ENCODE measurements around the gene CES2.
"Not testable (repeated sequence)": the region's sequence is repeated elsewhere in the genome, so short reads cannot be mapped to it uniquely, and the experiment has no call there.

CES2 gene

DNA sequence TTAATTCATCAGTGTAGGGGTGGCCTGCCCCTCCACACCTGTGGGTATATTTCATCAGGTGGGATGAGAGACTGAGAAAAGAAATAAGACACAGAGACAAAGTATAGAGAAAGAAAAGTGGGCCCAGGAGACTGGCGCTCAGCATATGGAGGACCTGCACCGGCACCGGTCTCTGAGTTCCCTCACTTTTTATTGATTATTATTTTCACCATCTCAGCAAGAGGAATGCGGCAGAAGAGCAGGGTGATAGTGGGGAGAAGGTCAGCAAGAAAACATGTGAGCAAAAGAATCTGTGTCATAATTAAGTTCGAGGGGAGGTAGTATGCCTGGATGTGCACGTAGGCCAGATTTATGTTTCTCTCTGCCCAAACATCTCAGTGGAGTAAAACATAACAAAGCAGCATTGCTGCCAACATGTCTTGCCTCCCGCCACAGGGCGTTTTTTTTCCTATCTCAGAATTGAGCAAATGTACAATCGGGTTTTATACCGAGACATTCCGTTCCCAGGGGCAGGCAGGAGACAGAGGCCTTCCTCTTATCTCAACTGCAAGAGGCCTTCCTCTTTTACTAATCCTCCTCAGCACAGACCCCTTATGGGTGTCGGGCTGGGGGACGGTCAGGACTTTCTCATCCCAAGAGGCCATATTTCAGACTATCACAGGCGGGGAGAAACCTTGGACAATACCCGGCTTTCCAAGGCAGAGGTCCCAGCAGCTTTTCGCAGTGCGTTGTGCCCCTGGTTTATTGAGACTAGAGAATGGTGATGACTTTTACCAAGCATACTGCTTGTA lies 20.2 kb downstream of the CES2 start:
- DNase-seq = not testable (repeated sequence)

DNA sequence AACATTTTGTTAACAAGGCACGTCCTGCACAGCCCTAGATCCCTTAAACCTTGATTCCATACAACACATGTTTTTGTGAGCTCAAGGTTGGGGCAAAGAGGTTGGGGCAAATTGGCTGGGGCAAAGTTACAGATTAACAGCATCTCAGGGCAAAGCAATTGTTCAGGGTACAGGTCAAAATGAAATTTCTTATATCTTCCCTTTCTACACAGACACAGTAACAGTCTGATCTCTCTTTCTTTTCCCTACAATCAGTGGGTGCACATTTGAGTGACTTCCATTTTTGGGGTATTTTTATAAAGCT lies 20.8 kb downstream of the CES2 start:
- DNase-seq = not testable (repeated sequence)

DNA sequence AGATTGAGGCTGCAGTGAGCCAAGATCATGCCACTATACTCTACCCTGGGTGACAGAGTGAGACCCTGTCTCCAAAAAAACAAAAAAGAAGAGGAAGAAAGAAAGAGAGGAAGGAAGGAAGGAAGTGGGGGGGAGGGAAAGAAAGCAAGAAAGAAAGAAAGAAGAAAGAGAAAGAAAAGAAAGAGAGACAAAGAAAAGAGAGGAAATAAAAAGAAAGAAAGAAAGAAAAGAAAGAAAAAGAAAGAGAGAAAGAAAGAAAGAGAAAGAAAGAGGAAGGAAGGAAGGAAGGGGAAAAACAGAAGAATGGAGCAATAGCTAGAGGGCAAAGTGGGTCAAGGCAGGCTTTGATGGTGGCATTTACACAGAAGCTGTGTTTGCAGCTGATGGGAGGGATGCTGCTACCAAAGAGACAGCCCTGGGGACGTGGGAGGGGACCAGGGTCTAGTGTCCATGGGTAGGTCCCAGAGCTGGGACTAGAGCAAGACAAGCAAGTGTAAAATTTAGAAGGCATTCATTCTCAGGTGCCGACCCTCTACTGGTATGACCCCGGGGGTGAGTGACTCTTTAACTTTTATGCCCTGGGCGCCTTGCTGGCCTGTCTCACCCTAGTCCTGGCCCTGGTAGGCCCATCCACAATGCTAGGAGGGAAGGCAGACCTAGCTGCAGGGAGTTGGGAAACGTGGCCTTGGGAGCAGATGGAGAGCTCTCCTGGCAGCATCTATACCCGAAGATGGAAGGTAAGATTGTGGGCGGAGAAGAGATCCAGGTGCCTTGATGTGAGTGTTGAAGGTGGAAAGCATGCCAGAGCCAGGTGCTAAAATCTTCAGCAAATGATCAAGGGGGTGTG lies 23.8 kb downstream of the CES2 start:
- DNase-seq = no peak

DNA sequence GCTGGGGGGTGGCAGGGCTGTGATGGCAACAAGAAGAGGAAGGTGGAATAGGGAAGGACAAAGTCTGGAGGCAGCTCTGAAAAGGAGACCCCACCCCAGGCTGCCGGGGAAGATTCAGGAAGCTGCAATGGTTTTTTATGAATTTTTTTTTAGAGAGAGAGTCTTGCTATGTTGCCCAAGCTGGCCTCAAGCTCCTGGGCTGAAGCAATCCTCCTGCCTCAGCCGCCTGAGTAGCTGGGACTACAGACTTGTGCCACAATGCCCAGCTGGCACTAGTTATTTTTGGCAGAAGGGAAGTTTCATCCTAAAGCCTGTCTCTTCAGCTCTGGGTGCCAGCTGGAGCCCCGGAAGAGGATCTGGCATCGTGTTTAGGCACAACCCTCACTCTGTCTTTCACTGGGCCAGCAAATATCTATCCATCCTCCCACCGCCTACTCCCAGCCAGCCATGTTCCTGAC lies 24.4 kb downstream of the CES2 start:
- DNase-seq = no peak

DNA sequence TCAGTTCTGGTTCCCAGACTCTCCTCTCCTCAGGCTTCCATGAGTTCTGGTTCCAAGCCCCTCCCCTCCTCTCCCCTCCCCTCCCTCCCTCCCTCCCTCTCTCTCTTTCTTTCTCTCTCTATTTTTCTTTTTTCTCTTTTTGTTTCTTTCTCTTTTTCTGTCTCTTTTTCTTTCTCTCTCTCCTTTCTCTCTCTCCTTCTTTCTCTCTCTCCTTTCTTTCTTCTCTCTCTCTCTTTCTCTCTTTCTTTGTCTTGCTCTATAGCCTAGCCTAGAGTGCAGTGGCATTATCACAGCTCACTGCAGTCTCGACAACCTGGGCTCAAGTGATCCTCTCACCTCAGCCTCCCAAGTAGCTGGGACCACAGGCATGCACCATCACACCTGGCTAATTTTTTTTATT lies 25.0 kb downstream of the CES2 start:
- DNase-seq = no peak

DNA sequence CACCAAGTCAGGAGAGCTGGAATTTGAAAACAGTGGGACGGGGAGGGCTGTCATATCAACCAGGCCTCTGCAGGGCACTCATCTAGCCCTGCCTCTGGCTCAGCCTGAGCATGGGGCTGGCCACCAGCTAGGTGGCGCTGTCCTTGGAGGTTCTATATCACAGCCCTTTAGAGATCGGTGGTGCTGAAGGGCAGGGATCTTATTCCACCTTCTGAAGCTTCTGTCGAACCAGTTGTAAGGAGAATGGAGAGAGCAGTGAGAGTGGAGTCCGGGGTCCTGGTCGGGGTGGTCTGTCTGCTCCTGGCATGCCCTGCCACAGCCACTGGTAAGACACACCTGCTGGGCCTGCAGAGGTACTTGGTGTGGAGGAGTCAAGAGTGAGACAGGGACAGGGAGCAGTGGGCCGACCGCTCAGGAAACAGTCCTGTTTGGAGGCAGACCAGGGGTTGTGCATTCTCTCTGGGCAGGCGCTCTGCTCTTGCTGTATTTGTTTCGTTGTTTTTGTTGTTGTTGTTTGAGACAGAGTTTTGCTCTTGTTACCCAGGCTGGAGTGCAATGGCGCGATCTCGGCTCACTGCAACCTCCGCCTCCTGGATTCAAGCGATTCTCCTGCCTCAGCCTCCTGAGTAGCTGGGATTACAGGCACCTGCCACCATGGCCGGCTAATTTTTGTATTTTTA lies 25.9 kb downstream of the CES2 start, which contains the start of gene CES3:
Gene CES3 (plus strand): TSS at position 202 of the 680 bp plus-strand sequence. CDS start 42 bp downstream, at position 244.
- DNase-seq = peak; percentile 12 to 72

DNA sequence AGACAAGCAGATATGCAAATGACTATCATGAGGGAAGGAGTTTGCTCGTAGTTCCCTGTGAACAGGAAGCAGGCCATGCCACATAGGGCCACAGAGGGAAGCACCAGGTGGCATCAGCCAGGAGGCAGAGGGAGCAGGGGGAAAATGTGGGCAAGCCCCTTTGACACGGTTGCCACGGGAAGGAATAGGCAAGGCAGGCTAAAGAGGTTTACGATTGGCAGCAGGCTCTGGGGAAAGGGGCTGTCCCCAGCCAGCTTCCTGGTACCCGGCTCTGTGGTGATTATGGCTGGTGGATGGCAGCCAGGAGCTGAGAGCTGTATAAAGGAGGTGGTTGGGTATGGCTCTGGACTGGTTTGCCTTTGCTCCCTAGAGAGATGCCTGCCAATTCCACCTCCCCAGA lies 26.6 kb downstream of the CES2 start:
- DNase-seq = no peak

DNA sequence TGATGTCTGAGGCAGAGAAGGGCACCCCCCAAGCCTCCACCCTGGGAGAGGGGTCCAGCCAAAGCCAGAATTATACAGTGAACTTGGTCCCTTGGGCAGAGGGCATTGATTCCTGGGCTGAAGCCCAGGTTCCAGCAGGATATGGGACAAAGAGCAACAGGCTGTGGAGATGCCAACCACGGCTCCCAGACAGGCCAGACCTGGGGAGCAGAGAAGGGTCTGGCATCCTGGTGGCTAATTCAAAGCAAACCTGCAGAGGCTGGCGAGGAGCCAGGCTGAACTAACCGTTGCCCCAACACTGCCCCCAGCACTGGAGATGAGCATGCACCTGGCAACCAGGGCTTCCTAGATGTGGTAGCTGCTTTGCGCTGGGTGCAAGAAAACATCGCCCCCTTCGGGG lies 28.7 kb downstream of the CES2 start:
- DNase-seq = no peak

DNA sequence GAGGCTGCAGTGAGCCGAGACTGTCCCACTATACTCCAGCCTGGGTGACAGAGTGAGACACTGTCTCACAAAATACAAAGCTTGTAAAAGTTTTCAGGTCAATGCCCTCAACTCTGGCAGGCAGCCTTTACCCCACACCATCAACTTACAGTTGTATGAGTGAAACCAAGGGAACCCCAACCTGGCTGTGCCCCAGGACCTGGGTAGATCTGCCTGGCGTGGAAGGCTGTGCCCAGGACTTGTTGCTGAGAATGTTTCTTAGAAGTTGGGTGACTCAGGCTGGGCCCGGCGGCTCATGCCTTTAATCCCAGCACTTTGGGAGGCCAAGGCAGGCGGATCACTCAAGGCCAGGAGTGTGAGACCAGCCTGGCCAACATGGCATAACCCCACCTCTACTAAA lies 33.5 kb downstream of the CES2 start:
- no peak for DNase-seq

DNA sequence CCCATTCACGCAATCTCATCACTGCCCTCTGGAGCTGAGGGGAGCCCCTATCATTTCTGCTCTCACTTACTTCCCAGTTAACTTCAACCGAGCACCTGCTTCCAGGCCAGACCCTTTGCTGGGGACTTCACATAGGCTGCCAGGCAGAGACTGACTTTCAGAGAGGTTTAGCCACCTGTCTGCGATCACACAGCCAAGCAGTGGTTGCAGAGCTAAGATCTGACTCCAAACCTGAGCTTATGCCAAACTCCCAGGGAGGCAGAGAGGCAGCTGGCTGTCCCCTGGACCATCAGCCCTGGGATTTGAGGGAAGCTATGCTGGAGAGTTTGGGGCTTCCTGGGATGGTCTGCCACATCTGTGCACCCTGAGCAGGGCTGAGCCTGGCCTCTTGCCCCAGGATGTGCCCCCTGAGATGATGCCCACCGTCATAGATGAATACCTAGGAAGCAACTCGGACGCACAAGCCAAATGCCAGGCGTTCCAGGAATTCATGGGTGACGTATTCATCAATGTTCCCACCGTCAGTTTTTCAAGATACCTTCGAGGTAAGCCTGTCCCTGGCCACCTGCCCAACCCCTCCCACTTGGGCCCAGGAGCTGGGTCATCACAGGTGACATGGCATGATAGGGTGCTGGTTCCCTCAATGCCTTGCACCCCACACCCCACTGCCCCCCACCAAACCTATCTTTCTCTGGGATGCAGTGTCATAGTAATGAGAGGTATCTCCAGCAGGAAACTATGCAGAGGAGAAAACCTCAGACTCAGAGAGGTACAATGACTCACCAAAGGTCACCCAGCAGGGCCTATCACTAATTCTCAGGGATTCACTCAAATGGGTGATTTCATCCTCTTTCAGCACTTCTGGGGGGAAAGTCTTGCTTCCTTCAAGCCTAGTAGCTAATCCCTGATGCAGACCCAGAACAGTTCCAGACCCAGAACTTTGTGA lies 35.7 kb downstream of the CES2 start:
- peak; percentile 15 to 40 for DNase-seq

DNA sequence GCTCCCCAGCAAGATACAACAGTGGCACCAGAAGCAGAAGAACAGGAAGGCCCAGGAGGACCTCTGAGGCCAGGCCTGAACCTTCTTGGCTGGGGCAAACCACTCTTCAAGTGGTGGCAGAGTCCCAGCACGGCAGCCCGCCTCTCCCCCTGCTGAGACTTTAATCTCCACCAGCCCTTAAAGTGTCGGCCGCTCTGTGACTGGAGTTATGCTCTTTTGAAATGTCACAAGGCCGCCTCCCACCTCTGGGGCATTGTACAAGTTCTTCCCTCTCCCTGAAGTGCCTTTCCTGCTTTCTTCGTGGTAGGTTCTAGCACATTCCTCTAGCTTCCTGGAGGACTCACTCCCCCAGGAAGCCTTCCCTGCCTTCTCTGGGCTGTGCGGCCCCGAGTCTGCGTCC lies 37.7 kb downstream of the CES2 start:
- no peak for DNase-seq

DNA sequence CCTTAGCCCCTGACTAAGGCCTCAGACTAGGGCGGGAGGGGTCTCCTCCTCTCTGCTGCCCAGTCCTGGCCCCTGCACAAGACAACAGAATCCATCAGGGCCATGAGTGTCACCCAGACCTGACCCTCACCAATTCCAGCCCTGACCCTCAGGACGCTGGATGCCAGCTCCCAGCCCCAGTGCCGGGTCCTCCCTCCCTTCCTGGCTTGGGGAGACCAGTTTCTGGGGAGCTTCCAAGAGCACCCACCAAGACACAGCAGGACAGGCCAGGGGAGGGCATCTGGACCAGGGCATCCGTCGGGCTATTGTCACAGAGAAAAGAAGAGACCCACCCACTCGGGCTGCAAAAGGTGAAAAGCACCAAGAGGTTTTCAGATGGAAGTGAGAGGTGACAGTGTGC lies 38.4 kb downstream of the CES2 start:
- DNase-seq = no peak

DNA sequence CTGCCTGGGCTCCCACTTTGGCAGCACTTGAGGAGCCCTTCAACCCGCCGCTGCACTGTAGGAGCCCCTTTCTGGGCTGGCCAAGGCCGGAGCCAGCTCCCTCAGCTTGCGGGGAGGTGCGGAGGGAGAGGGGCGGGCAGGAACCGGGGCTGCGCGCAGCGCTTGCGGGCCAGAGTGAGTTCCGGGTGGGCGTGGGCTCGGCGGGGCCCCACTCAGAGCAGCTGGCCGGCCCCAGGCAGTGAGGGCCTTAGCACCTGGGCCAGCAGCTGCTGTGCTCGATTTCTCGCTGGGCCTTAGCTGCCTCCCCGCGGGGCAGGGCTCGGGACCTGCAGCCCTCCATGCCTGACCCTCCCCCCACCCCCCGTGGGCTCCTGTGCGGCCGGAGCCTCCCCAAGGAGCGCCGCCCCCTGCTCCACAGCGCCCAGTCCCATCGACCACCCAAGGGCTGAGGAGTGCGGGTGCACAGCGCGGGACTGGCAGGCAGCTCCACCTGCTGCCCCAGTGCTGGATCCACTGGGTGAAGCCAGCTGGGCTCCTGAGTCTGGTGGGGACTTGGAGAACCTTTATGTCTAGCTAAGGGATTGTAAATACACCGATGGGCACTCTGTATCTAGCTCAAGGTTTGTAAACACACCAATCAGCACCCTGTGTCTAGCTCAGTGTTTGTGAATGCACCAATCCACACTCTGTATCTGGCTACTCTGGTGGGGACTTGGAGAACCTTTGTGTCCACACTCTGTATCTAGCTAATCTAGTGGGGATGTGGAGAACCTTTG lies 39.0 kb downstream of the CES2 start:
- DNase-seq = not testable (repeated sequence)

DNA sequence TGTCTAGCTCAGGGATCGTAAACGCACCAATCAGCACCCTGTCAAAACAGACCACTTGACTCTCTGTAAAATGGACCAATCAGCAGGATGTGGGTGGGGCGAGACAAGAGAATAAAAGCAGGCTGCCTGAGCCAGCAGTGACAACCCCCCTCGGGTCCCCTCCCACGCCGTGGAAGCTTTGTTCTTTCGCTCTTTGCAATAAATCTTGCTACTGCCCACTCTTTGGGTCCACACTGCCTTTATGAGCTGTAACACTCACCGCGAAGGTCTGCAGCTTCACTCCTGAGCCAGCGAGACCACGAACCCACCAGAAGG lies 39.6 kb downstream of the CES2 start:
- DNase-seq = not testable (repeated sequence)

DNA sequence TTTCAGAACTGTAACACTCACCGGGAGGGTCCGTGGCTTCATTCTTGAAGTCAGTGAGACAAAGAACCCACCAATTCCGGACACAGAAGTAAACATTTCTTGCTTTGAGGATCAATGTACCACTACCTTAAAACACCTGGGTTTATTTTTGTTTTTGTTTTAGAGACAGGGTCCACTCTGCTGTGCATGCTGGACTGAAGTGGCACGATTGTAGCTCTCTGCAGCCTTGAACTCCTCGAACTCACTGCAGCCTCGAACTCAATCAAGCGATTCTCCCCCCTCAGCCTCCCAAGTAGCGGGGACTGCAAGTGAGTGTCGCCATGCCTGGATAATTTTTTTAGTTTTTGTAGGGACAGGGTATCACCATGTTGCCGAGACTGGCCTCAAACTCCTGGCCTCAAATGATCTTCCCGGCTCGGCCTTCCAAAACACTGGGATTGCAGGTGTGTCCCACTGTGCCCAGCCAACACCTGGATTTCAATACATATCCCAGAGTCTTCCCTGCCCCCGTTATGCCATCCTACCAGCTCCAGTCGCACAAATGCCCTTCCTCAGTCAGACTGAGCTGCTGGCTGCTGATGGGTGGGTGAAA lies 40.1 kb downstream of the CES2 start:
- DNase-seq = no peak

DNA sequence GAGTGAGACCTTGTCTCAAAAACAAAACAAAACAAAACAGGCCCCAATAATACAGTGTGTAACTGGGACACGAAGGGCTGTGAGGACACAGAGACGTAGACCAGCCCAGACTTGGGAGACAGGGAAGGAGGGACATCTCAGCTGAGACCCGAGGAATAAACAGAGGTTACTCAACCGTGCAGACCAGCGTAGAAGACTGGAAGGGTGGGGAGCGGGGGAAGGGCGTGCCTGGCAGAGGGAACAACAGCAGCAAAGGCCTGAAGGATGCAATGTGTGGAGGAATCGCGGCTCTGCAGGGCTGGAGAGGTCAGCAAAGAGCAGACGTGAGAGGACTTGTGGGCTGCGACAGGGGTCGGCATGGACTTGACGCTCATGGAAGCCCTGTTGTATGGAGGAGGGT lies 41.4 kb downstream of the CES2 start:
- no peak for DNase-seq

DNA sequence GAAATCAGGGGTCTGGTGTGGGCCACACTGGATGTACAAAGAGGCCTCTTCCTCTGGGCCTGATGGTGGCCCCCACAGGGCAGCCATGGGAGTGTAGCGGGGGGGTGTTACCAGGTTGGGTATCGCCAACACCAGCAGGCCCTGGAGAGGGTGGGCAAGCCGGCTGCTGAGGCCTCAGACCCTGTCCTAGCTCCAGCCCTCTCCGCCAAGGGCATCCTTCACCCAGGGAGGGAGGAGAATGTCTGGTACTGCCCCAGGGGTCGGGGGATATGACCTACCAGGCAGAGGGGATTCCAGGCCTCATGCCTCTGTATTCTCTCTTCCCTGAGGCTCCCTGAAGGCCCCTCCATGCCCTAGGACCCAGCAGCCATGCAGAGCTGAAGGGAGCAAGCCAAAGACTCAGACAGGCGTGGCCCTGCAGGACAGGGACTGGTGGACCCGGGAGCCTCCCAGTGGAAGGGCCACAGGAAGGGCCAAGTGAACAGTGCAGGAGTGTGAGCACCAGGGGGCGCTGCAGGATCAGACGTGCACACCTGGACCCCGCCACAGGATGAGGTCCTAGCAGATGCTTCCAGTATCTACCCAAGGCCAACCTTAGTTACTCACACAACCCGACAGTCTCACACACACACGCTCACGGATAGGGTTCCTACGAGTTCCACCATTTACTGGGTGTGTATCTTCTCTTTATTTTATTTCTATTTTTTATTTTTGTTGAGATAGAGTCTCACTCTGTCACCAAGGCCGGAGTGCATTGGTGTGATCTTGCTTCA lies 42.2 kb downstream of the CES2 start:
- DNase-seq = peak; percentile 41 to 77

DNA sequence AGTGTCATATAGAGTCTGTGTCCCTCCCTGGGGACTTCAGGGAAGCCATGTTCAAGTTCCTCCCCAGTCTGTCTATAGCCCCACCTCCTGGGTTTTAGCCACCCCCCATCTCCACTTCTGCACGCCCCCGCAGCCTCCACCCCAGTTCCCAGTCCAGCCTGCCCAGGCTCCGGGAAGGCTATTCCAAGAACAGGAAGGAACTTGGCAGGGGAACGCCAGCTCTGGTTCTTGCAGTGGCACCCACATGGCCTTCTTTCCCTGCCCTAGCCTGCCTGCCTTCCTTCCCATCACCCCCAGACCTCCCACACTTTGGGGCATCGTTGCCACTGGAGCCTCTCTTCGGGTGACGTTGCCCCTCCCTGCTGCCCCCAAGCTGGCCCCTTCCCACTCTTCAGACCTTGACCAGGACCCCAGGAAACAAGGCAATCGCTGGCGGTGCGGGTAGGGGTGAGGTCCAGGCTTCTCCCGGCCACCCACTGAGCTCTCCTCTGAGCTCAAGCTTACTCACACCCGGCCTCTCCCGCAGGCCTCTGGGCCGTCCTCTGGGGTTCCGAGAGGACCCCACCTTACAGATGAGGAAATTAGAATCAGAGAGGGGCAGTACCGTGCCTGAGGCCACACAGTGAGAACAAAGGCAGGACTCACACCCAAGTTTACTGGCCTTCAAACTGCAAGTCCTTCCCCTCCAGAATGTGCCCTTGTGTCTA lies 43.8 kb downstream of the CES2 start:
- no peak for DNase-seq

DNA sequence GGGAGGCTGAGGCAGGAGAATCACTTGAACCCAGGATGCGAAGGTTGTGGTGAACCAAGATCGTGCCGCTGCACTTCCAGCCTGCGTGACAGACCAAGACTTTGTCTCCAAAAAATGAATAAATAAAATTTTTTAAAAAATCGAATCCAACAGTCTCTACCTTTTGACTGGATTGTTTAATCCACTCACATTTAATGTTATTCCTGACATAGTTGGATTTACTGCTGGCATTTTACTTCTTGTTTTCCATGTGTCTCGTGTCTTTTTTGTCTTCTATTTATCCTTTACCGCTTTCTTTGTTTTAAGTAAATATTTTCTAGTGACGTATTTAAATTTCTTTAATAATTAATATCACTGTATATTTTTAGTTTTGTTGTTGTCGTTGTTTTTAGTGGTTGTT lies 47.7 kb downstream of the CES2 start:
- DNase-seq = no peak

DNA sequence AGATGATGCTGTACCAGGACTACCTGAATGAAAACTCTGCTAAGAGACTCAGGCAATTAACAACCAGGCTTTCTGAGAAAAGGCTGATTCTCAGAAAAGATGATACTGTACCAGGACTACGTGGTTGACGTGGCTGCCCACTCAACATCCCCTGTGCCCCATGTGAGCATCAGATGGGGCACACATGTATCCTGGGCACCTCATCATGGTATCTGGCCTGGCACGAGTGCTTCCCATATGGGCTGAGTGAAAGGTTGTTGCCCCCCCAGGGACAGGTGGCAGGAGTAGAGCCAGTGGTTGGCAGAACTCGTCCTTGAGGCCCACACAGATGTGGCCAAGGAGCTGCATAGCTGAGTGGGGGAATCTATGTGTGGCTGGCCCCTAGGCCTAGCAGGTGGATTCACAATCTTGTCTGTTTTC lies 49.6 kb downstream of the CES2 start:
- DNase-seq = no peak
